PFSK-1 (cell line): Measurements from ENCODE around the gene BANP.

Experiments
- FOXP2 ChIP-seq: optimal IDR thresholded peaks from 2 replicates; pipeline ENCODE3; 2011; ENCODE audit warnings: borderline replicate concordance, control low read depth, inconsistent platforms; ENCODE audit not compliant: insufficient read depth; ENCODE audit errors: extremely low read length, extremely low read depth
- POLR2AphosphoS5 ChIP-seq: IDR thresholded peaks from 2 replicates; pipeline ENCODE4 v1.6.1; 2012; ENCODE audit warnings: low read depth, mild to moderate bottlenecking, control low read depth, low read length, moderate library complexity
- REST ChIP-seq, 2 experiments: IDR thresholded peaks; 2 replicates each; pipeline versions ENCODE4 v1.6.1 to v1.8.0; 2011 to 2012; ENCODE audit warnings: low read depth in 2 of 2, low read length in 2 of 2, control low read depth in 1 of 2, inconsistent platforms in 1 of 2, mild to moderate bottlenecking in 1 of 2, moderate library complexity in 1 of 2; ENCODE audit not compliant: insufficient read depth in 1 of 2
- SIN3A ChIP-seq: IDR thresholded peaks from 2 replicates; pipeline ENCODE4 v1.6.1; 2012; ENCODE audit warnings: mild to moderate bottlenecking, low read length, moderate library complexity, borderline replicate concordance; ENCODE audit not compliant: insufficient read depth
- TAF1 ChIP-seq: IDR thresholded peaks from 2 replicates; pipeline ENCODE4 v1.6.1; 2012; ENCODE audit warnings: low read length, control low read depth, borderline replicate concordance; ENCODE audit not compliant: insufficient read depth

BANP gene

DNA sequence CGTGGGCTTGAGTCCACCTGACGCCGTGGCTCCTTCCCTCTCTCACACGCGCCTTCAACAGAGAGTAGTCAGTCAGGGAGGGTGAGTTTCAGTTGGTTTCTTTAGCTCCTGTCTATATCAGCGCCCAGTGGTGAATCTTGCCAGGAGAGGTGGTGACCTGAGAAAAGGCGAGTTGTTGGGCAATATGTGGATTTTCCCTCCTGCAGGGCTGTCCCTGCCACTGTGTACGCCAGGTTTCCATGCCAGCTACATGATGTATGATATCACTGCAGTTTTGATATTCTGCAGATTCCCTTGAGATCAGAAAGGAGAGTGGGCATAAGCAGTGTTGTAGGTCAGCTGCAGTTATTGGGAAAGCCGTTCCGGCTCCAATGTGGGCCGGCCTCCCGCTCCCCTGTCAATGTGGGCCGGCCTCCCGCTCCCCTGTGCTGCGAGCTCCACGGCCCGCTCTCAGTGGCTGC lies 31.4 kb downstream of the BANP start:
- TF ChIP-seq REST (IDR thresholded peaks at IDR 0.05; ENCODE audit: insufficient read depth in 1 of 2, low read depth in 2 of 2, low read length in 2 of 2): no peak
- TF ChIP-seq TAF1: no peak
- TF ChIP-seq SIN3A: no peak
- no peak for TF ChIP-seq FOXP2
- no peak for TF ChIP-seq POLR2AphosphoS5

- TF ChIP-seq POLR2AphosphoS5 (no peak), REST (IDR thresholded peaks at IDR 0.05; ENCODE audit: insufficient read depth in 1 of 2, low read depth in 2 of 2, low read length in 2 of 2) (no peak), SIN3A (no peak), FOXP2 (no peak), TAF1 (no peak)
Observed at GRCh38 chr16:87984632-87985267, 33.5 kb downstream of the BANP start.

- TF ChIP-seq TAF1 (no peak), SIN3A (no peak), REST (IDR thresholded peaks at IDR 0.05; ENCODE audit: insufficient read depth in 1 of 2, low read depth in 2 of 2, low read length in 2 of 2) (no peak), POLR2AphosphoS5 (no peak), FOXP2 (no peak)
Observed at GRCh38 chr16:87993901-87994300, 42.7 kb downstream of the BANP start.

- TF ChIP-seq POLR2AphosphoS5 (no peak), TAF1 (no peak), FOXP2 (no peak), REST (IDR thresholded peaks at IDR 0.05; ENCODE audit: insufficient read depth in 1 of 2, low read depth in 2 of 2, low read length in 2 of 2) (no peak), SIN3A (no peak)
Observed at GRCh38 chr16:87995644-87996043, 44.4 kb downstream of the BANP start.
